ENCODE measurements around the gene ATXN1.

GRCh38 chr6:16471910-16472297 lies 289.4 kb downstream of the ATXN1 start:
- TF ChIP-seq RARB (CRISPR knock-in tag; IDR thresholded peaks at IDR 0.05) = no peak
- no peak for TF ChIP-seq PATZ1 (CRISPR knock-in tag; IDR thresholded peaks at IDR 0.05; ENCODE audit: borderline replicate concordance)
- TF ChIP-seq ARNTL (CRISPR knock-in tag; IDR thresholded peaks at IDR 0.05; ENCODE audit: borderline replicate concordance, low read depth) = no peak
- no peak for TF ChIP-seq ZFP3 (CRISPR knock-in tag; IDR thresholded peaks at IDR 0.05)
- no peak for TF ChIP-seq CSDC2 (CRISPR knock-in tag; IDR thresholded peaks at IDR 0.05)
- TF ChIP-seq POU6F1 (CRISPR knock-in tag; IDR thresholded peaks at IDR 0.05; ENCODE audit: borderline replicate concordance, low read depth) = no peak
- no peak for TF ChIP-seq ZNF8 (CRISPR knock-in tag; IDR thresholded peaks at IDR 0.05)
- no peak for TF ChIP-seq CREB5 (CRISPR knock-in tag; IDR thresholded peaks at IDR 0.05; ENCODE audit: low read depth)
- no peak for TF ChIP-seq OSR1 (CRISPR knock-in tag; IDR thresholded peaks at IDR 0.05)
- TF ChIP-seq ZNF565 (CRISPR knock-in tag; conservative IDR thresholded peaks at IDR 0.05; ENCODE audit: low read depth) = no peak
- TF ChIP-seq BACH2 (CRISPR knock-in tag; IDR thresholded peaks at IDR 0.05; ENCODE audit: borderline replicate concordance) = no peak
